ENCODE results near the gene ABHD13.

DNA sequence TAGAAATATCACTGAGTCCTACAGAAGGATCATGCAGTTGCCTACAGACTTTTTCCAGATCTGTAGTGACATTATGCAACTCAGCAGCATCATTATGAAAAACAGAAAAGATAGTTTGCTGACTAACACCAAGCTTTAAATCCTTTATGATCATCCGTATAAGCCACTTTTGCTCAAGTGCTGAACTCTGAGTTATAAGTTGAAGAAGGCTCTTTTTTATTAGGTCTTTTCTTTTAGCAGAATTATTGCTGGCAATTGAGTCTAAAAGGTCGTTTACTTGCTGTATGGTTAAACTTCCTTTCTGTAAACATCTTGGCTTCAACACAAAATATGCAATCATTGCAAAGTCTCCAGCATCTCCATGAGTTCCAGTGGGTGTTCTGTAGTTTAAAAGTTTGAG lies 7.6 kb upstream of the ABHD13 start:
- TF ChIP-seq EP300 (IDR thresholded peaks at IDR 0.05) (no peak), POLR2AphosphoS5 (IDR thresholded peaks at IDR 0.05) (no peak), POLR2A (IDR thresholded peaks at IDR 0.05) (no peak)
- TF ChIP-seq, protein P1, sequence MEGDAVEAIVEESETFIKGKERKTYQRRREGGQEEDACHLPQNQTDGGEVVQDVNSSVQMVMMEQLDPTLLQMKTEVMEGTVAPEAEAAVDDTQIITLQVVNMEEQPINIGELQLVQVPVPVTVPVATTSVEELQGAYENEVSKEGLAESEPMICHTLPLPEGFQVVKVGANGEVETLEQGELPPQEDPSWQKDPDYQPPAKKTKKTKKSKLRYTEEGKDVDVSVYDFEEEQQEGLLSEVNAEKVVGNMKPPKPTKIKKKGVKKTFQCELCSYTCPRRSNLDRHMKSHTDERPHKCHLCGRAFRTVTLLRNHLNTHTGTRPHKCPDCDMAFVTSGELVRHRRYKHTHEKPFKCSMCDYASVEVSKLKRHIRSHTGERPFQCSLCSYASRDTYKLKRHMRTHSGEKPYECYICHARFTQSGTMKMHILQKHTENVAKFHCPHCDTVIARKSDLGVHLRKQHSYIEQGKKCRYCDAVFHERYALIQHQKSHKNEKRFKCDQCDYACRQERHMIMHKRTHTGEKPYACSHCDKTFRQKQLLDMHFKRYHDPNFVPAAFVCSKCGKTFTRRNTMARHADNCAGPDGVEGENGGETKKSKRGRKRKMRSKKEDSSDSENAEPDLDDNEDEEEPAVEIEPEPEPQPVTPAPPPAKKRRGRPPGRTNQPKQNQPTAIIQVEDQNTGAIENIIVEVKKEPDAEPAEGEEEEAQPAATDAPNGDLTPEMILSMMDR (IDR thresholded peaks at IDR 0.05): no peak
